HEK293 (cell line): ENCODE measurements around the gene DISC1.

Source experiments
- ZFP3 ChIP-seq: fragments of 450-650 bp; formaldehyde crosslinking; IDR thresholded peaks from 2 replicates; pipeline ENCODE4 v1.5.1; 2016; ENCODE audit warnings: low read depth, missing biosample characterization, missing genetic modification characterization
- ZFP37 ChIP-seq: fragments of 450-650 bp; formaldehyde crosslinking; IDR thresholded peaks from 2 replicates; pipeline ENCODE4 v1.5.1; 2016; ENCODE audit warnings: missing biosample characterization, missing genetic modification characterization
- ZNF138 ChIP-seq: fragments of 450-650 bp; formaldehyde crosslinking; IDR thresholded peaks from 2 replicates; pipeline ENCODE4 v1.5.1; 2016; ENCODE audit warnings: missing biosample characterization, missing genetic modification characterization, borderline replicate concordance
- ZNF140 ChIP-seq: fragments of 450-650 bp; formaldehyde crosslinking; IDR thresholded peaks from 2 replicates; pipeline ENCODE4 v1.5.1; 2016; ENCODE audit warnings: missing biosample characterization, missing genetic modification characterization
- ZNF24 ChIP-seq: fragments of 450-650 bp; formaldehyde crosslinking; IDR thresholded peaks from 2 replicates; pipeline ENCODE4 v1.5.1; 2016; ENCODE audit warnings: missing biosample characterization, missing genetic modification characterization
- ZNF37A ChIP-seq: fragments of 450-650 bp; IDR thresholded peaks from 2 replicates; pipeline ENCODE4 v1.5.1; 2018; ENCODE audit warnings: missing biosample characterization, missing genetic modification characterization
- ZNF558 ChIP-seq: fragments of 450-650 bp; formaldehyde crosslinking; IDR thresholded peaks from 2 replicates; pipeline ENCODE4 v1.5.1; 2016; ENCODE audit warnings: missing biosample characterization, missing genetic modification characterization
- ZNF707 ChIP-seq: fragments of 450-650 bp; formaldehyde crosslinking; IDR thresholded peaks from 2 replicates; pipeline ENCODE4 v1.5.1; 2016; ENCODE audit warnings: missing biosample characterization, missing genetic modification characterization
- ZNF792 ChIP-seq: fragments of 450-650 bp; formaldehyde crosslinking; IDR thresholded peaks from 2 replicates; pipeline ENCODE4 v1.5.1; 2016; ENCODE audit warnings: missing biosample characterization, missing genetic modification characterization
- TF ChIP-seq, protein P1 (sequence below): fragments of 450-650 bp; formaldehyde crosslinking; IDR thresholded peaks from 2 replicates; pipeline ENCODE4 v1.5.1; 2016; ENCODE audit warnings: missing biosample characterization, missing genetic modification characterization
- TF ChIP-seq, protein P2 (sequence below): fragments of 450-650 bp; formaldehyde crosslinking; IDR thresholded peaks from 2 replicates; pipeline ENCODE4 v1.5.1; 2016; ENCODE audit warnings: missing biosample characterization, missing genetic modification characterization

DNA sequence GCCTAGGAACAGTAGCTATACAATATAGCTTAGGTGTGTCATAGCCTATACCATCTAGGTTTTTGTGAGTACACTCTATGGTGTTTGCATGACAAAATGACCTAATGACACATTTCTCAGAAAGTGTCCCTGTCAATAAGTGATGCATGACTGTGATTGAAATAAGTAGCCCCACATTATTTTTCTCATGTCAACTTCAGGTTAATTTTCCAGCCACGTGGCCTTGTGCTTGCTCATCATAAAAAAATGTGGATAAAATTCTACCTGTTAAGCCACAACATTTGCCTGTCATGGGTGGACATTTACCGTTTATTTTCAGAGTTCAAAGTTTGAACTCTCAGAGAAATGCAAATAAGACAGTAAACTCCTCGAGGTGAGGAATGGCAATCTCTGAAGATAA lies 5.5 kb downstream of the DISC1 start:
- TF ChIP-seq, protein P1, sequence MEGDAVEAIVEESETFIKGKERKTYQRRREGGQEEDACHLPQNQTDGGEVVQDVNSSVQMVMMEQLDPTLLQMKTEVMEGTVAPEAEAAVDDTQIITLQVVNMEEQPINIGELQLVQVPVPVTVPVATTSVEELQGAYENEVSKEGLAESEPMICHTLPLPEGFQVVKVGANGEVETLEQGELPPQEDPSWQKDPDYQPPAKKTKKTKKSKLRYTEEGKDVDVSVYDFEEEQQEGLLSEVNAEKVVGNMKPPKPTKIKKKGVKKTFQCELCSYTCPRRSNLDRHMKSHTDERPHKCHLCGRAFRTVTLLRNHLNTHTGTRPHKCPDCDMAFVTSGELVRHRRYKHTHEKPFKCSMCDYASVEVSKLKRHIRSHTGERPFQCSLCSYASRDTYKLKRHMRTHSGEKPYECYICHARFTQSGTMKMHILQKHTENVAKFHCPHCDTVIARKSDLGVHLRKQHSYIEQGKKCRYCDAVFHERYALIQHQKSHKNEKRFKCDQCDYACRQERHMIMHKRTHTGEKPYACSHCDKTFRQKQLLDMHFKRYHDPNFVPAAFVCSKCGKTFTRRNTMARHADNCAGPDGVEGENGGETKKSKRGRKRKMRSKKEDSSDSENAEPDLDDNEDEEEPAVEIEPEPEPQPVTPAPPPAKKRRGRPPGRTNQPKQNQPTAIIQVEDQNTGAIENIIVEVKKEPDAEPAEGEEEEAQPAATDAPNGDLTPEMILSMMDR (tag by site-specific recombination): no peak
- no peak for TF ChIP-seq ZNF24
- TF ChIP-seq ZNF792 (tag by site-specific recombination): no peak
- no peak for TF ChIP-seq ZNF558
- TF ChIP-seq ZNF707 (tag by site-specific recombination): no peak
- no peak for TF ChIP-seq ZFP37 (tag by site-specific recombination)
- TF ChIP-seq ZFP3 (tag by site-specific recombination): no peak
- no peak for TF ChIP-seq ZNF140 (tag by site-specific recombination)
- TF ChIP-seq ZNF37A: no peak
- TF ChIP-seq, protein P2, sequence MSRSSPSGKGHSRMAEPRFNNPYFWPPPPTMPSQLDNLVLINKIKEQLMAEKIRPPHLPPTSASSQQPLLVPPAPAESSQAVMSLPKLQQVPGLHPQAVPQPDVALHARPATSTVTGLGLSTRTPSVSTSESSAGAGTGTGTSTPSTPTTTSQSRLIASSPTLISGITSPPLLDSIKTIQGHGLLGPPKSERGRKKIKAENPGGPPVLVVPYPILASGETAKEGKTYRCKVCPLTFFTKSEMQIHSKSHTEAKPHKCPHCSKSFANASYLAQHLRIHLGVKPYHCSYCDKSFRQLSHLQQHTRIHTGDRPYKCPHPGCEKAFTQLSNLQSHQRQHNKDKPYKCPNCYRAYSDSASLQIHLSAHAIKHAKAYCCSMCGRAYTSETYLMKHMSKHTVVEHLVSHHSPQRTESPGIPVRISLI (tag by site-specific recombination): no peak
- no peak for TF ChIP-seq ZNF138
